Measurements from ENCODE around the gene RWDD2A. TPM values are rescaled to one million over a fixed set of nuclear protein-coding genes. Genes with fewer than 3 reads are reported as not detected.

The RWDD2A gene
- total RNA-seq, 2 donors from 2014 or later = 4.3 to 7.0 TPM

GRCh38 chr6:83226517-83226916 lies 33.4 kb downstream of the RWDD2A start:
- Histone ChIP-seq H3K36me3 (peaks cover 4% of the 10 kb centered on the region), H3K9me3 (no peaks in the 10 kb centered on the region), H3K4me3 (no peak overlapping the region), H3K4me1 (ENCODE audit: control insufficient read depth in 1 of 2, low read depth in 2 of 2) (peaks cover 9 to 21% of the 10 kb centered on the region in 2 donors), H3K27ac (no peak overlapping the region), H3K27me3 (replicated peaks; ENCODE audit: insufficient read depth) (no peaks in the 10 kb centered on the region)
- DNase-seq (ENCODE audit: low spot score) (no peak), ATAC-seq (ENCODE audit: insufficient number of reproducible peaks, low FRiP score, low read depth) (no peak)
- no peak for TF ChIP-seq CTCF (IDR thresholded peaks at IDR 0.05)

- Histone ChIP-seq H3K4me1 (ENCODE audit: control insufficient read depth in 1 of 2, low read depth in 2 of 2) (peaks cover 11 to 18% of the 10 kb centered on the region in 2 donors), H3K27me3 (replicated peaks; ENCODE audit: insufficient read depth) (no peaks in the 10 kb centered on the region), H3K27ac (no peak overlapping the region), H3K9me3 (no peaks in the 10 kb centered on the region), H3K36me3 (peaks cover 4% of the 10 kb centered on the region), H3K4me3 (no peak overlapping the region)
- no peak for TF ChIP-seq CTCF (IDR thresholded peaks at IDR 0.05)
- no peak for ATAC-seq (ENCODE audit: insufficient number of reproducible peaks, low FRiP score, low read depth)
- DNase-seq (ENCODE audit: low spot score) = no peak
These were observed 38.0 kb downstream of the RWDD2A start for GRCh38 chr6:83231146-83231545.

DNA sequence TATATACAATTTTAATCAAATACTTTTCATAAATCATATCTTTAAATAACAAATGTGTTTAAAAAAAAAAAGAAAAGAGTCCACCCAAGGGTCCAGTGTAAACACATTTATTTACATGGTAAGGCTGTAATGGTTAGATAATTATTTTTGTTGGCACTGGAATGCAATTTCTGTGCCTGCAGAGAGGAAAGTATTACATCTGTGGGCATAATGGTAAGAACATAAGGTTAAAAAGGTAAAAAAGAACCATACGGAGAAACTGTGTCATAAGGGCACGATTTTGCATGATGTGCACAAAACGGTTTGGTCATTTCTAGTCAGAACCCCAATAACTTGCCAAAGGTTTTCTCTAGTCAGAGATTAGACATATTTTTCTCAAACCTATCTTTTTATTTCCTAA lies 54.3 kb downstream of the RWDD2A start:
- Histone ChIP-seq H3K9me3 (no peaks in the 10 kb centered on the region), H3K4me1 (ENCODE audit: control insufficient read depth in 1 of 2, low read depth in 2 of 2) (peaks cover 0 to 7% of the 10 kb centered on the region in 2 donors), H3K27me3 (replicated peaks; ENCODE audit: insufficient read depth) (no peaks in the 10 kb centered on the region), H3K4me3 (no peak overlapping the region), H3K27ac (no peak overlapping the region), H3K36me3 (no peaks in the 10 kb centered on the region)
- DNase-seq (ENCODE audit: low spot score) (no peak), ATAC-seq (ENCODE audit: insufficient number of reproducible peaks, low FRiP score, low read depth) (no peak)
- TF ChIP-seq CTCF (IDR thresholded peaks at IDR 0.05) = no peak

Other genes with a start within 250 kb of the RWDD2A start
- gene UBE3D, start 127.5 kb upstream of the RWDD2A start, total RNA-seq = 10 to 100 TPM in 1 of 2 donors, 1 to 10 TPM in 1; 9.6 to 14.0 TPM
- 10 to 100 TPM; 37.9 to 39.4 TPM for gene DOP1A, start 125.7 kb upstream of the RWDD2A start, total RNA-seq
- 10 to 100 TPM; 30.8 to 33.4 TPM for gene PGM3, start 92 bp upstream of the RWDD2A start, total RNA-seq
- 10 to 100 TPM; 13.8 to 22.9 TPM for gene ME1, start 237.7 kb downstream of the RWDD2A start, total RNA-seq